GM12801 (cell line): Measurements from ENCODE around the gene TK2.

Source experiments
- TF ChIP-seq, protein P1 (sequence below): IDR thresholded peaks from one replicate; pipeline ENCODE4 v1.5.1; 2011; ENCODE audit warnings: control low read depth; ENCODE audit not compliant: insufficient read length; ENCODE audit errors: extremely low read depth

TK2 gene

DNA sequence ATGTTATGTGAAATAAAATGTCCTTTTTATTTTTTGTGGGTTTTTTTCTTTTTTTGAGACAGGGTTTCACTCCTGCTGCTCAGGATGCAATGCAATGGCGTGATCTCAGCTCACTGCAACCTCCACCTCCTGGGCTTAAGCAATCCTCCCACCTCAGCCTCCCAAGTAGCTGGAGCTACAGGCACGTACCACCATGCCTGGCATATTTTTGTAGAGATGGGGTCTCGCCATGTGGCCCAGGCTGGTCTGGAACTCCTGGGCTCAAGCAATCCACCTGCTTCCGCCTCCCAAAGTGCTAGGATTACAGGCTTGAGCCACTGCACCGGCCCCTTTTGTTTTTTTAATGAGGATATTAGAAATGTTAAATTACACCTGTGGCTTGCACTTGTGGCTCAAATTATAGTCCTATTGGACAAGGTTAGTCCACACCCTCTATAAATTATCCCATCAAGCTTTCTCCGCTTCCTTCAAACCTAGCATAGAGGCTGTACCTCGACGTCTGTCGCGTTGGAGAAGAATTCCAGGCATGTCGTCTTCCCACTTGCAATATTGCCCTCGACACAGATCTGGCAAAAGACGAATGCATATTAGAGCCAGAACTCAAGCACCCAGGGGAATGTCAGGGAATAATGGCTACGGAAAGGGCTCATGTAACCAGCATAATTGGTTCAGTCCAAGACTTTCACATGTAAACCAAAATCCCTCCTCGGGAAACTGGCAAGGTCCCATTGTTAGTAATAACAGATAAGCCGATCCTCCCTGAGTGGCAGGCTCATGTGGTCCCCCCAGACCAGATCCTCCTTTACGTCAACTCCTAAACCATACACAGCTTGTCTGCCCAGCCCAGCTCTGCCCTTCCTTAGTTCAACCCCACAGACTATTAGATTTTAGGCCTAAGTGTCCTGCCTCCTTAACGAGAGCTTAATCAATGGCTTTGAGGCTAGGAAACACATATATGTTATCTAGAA is 8.2 kb downstream of the TK2 start:
- TF ChIP-seq, protein P1, sequence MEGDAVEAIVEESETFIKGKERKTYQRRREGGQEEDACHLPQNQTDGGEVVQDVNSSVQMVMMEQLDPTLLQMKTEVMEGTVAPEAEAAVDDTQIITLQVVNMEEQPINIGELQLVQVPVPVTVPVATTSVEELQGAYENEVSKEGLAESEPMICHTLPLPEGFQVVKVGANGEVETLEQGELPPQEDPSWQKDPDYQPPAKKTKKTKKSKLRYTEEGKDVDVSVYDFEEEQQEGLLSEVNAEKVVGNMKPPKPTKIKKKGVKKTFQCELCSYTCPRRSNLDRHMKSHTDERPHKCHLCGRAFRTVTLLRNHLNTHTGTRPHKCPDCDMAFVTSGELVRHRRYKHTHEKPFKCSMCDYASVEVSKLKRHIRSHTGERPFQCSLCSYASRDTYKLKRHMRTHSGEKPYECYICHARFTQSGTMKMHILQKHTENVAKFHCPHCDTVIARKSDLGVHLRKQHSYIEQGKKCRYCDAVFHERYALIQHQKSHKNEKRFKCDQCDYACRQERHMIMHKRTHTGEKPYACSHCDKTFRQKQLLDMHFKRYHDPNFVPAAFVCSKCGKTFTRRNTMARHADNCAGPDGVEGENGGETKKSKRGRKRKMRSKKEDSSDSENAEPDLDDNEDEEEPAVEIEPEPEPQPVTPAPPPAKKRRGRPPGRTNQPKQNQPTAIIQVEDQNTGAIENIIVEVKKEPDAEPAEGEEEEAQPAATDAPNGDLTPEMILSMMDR: no peak

- TF ChIP-seq, protein P1: no peak
Observed at GRCh38 chr16:66539623-66540469, 10.1 kb downstream of the TK2 start.

DNA sequence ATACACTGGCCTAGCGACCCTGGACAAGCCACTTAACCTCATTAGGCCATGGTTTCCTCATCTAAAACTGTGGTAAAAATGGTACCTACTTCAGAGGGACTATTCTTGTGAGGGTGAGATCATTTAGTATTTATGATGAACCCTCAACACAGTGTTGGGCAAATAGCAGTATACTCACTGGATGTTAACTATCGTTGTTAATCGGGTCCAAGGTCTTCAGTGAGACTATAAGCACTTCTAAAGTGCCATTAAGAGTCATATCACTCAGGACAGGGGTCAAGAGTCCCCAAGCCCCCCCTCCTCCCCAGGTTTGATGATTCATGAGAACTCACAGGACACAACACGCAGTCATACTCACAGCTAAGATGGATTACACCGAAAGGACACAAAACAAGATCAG is 11.0 kb downstream of the TK2 start:
- TF ChIP-seq, protein P1: no peak

DNA sequence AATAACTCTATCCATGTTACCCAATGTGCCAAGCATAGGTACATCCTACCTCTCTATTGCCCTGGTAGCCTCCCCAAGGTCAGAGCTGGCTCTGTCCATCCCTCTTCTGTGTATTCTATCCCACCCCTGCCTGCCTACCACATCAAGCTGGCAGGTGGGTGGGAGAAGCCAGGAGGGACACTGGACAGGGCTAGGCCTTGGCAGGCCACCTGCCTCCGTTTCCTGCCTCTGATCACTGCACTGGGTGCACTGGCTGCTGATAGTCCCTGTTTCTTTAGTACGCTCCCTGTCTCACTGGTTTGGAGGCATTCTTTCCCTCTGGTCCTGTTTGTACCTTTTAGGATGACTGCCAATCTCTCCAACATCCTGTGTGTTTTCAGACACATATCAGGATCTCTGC is 12.7 kb downstream of the TK2 start:
- TF ChIP-seq, protein P1: no peak

GRCh38 chr16:66536525-66536924 is 13.4 kb downstream of the TK2 start:
- TF ChIP-seq, protein P1: no peak

DNA sequence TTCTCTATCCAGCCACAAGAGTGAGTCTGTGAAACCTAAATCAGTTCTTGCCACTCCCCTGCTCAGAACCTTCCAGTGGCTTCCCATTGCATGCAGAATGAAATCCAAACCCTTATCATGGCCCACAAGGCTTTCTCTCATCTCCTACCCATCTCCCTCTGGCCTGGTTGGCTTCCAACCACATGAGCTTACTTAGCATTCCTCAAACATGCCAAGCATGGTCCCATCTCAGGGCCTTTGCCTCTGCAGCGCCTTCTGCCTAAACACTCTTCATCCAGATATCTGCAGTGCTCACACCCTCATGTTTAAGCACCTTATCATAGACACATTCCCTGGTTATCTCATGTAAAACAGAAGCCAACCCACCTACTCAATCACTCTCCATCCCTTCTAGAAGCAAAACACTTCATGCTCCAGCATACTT is 15.5 kb downstream of the TK2 start:
- TF ChIP-seq, protein P1: no peak

GRCh38 chr16:66529475-66529874 is 20.4 kb downstream of the TK2 start:
- TF ChIP-seq, protein P1: no peak
